Panc1 (cell line): ENCODE results near the gene SUFU.

Experiments
- TCF7L2 ChIP-seq: IDR thresholded peaks from 2 replicates; pipeline ENCODE4 v1.6.1; 2011; ENCODE audit warnings: mild to moderate bottlenecking, low read depth, low read length, inconsistent platforms
- TF ChIP-seq, protein P1 (sequence below): fragments of 450-650 bp; IDR thresholded peaks from 2 replicates; pipeline ENCODE4 v1.5.1; 2017; ENCODE audit warnings: mild to moderate bottlenecking

DNA sequence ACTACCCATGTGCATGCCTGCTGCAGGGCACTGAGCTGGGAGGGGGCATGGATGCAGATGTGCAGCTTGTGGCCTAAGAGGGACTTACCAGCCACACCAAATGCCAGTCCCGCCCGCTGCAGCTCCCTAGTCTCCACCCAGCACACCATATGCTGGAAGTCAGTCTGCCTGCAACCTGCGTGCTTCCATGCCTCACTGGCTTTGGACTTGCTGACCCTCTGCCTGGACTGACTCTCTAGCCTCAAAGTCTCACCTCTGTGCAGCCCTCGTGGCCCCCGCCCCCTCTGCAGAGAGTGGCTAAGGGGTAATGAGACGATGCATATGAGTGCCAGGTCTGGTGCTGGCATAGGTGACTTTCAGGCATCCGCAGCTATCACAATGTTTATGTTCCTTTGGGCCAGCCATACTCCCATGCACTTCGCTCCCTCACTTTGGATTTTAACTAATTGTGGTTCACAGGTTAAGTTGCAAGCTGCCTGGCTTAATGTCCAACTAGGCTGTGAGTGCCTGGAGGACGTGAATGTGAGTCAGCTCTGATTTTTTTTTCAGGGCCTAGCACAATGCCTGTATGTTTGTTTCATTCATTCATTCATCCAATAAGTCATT, 162.2 kb downstream of the SUFU start:
- TF ChIP-seq, protein P1, sequence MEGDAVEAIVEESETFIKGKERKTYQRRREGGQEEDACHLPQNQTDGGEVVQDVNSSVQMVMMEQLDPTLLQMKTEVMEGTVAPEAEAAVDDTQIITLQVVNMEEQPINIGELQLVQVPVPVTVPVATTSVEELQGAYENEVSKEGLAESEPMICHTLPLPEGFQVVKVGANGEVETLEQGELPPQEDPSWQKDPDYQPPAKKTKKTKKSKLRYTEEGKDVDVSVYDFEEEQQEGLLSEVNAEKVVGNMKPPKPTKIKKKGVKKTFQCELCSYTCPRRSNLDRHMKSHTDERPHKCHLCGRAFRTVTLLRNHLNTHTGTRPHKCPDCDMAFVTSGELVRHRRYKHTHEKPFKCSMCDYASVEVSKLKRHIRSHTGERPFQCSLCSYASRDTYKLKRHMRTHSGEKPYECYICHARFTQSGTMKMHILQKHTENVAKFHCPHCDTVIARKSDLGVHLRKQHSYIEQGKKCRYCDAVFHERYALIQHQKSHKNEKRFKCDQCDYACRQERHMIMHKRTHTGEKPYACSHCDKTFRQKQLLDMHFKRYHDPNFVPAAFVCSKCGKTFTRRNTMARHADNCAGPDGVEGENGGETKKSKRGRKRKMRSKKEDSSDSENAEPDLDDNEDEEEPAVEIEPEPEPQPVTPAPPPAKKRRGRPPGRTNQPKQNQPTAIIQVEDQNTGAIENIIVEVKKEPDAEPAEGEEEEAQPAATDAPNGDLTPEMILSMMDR, result no peak
- TF ChIP-seq TCF7L2, result no peak
